Hematopoietic multipotent progenitor cell treated with erythropoietin and hydrocortisone succinate and interleukin-3 and kit ligand, for 6 days (in vitro differentiated cells): ENCODE measurements around the gene ATPAF1.

Experiments
- DNase-seq: peaks from one replicate; pipeline ENCODE4 v3.0.0-alpha.2; 2015

ATPAF1 gene

GRCh38 chr1:46582972-46583371 is 85.2 kb downstream of the ATPAF1 start:
- no peak for DNase-seq
